B cell (primary cell): ENCODE measurements around the gene NAPEPLD. TPM values are rescaled to one million over a fixed set of nuclear protein-coding genes. Genes with fewer than 3 reads are reported as not detected.

Experiments
- ATAC-seq: fragments of 200-7000 bp; cut with Tn5 transposase; one replicate; pipeline ENCODE4 v1.10.0; 2021; ENCODE audit warnings: low read depth, mild to moderate bottlenecking, moderate number of reproducible peaks, moderate library complexity
- CTCF ChIA-PET: fragments of 350-600 bp; sonication (Branson Sonifier 250); formaldehyde crosslinking; loops from one replicate; lab custom pipeline; 2021; ENCODE audit warnings: antibody characterized with exemption, inconsistent platforms; lab: Charles Lee
- POLR2A ChIA-PET: fragments of 350-600 bp; sonication (Branson Sonifier 250); formaldehyde crosslinking; loops from one replicate; lab custom pipeline; 2021; ENCODE audit warnings: antibody characterized with exemption; lab: Charles Lee
- DNase-seq: peaks from one replicate; pipeline ENCODE4 v3.0.0; 2013
- H2AFZ ChIP-seq: 2 replicates; pipeline ENCODE4 v1.6.1; 2012; ENCODE audit warnings: mild to moderate bottlenecking, low read depth, low read length; ENCODE audit not compliant: insufficient read depth, poor library complexity, severe bottlenecking
- H3K27ac ChIP-seq, 2 donors: 1 replicate in 1 of 2; 2 replicates in 1 of 2; pipeline ENCODE4 v1.5.1; 2012 to 2013; ENCODE audit warnings: low read length in 2 of 2, mild to moderate bottlenecking in 2 of 2, moderate library complexity in 1 of 2
- H3K27me3 ChIP-seq, 4 experiments: fragments of 200-600 bp in 1 of 4; sonication (generic) in 1 of 4; replicated peaks in 1 of 4; 1 replicate in 2 of 4; 2 replicates in 2 of 4; pipeline versions ENCODE4 v1.6.1 to v1.7.0; 2013 to 2016; ENCODE audit warnings: low read length in 3 of 4, mild to moderate bottlenecking in 2 of 4, mixed read lengths in 1 of 4, moderate library complexity in 1 of 4; ENCODE audit not compliant: insufficient read depth in 4 of 4, control insufficient read depth in 3 of 4; ENCODE audit errors: control extremely low read depth in 1 of 4
- H3K36me3 ChIP-seq, 2 experiments: replicated peaks in 1 of 2; 1 replicate in 1 of 2; 2 replicates in 1 of 2; pipeline versions ENCODE4 v1.6.1 to v1.7.1; 2013; ENCODE audit warnings: low read length in 1 of 2; ENCODE audit not compliant: insufficient read depth in 2 of 2, control insufficient read depth in 1 of 2; ENCODE audit errors: control extremely low read depth in 1 of 2, extremely low read depth in 1 of 2
- H3K4me1 ChIP-seq, 2 donors: fragments of 200-600 bp in 1 of 2; sonication (generic) in 1 of 2; 1 replicate in 1 of 2; 2 replicates in 1 of 2; pipeline versions ENCODE4 v1.5.1 to v1.6.1; 2013 to 2017; ENCODE audit warnings: low read length in 2 of 2; ENCODE audit not compliant: control insufficient read depth in 2 of 2, insufficient read depth in 2 of 2
- H3K4me2 ChIP-seq: replicated peaks from 2 replicates; pipeline ENCODE3; 2012; ENCODE audit warnings: mild to moderate bottlenecking, low read depth, low read length; ENCODE audit not compliant: poor library complexity, severe bottlenecking
- H3K4me3 ChIP-seq, 5 experiments: fragments of 200-600 bp in 1 of 5; sonication (generic) in 1 of 5; 1 replicate in 3 of 5; 2 replicates in 2 of 5; pipeline versions ENCODE4 v1.5.1 to v1.7.0; 2011 to 2016; ENCODE audit warnings: low read length in 4 of 5, mild to moderate bottlenecking in 4 of 5, low read depth in 2 of 5, control low read depth in 1 of 5, moderate library complexity in 1 of 5; ENCODE audit not compliant: insufficient read depth in 1 of 5; ENCODE audit errors: control extremely low read depth in 1 of 5, extremely low read depth in 1 of 5
- H3K79me2 ChIP-seq: fragments of 200-600 bp; sonication (generic); one replicate; pipeline ENCODE4 v1.6.0; 2016; ENCODE audit warnings: low read length; ENCODE audit not compliant: control insufficient read depth, insufficient read depth
- H3K9ac ChIP-seq: fragments of 200-600 bp; sonication (generic); 2 replicates; pipeline ENCODE4 v1.6.1; 2017; ENCODE audit warnings: mild to moderate bottlenecking, low read length, moderate library complexity
- H3K9me3 ChIP-seq, 3 donors: one replicate each; pipeline versions ENCODE4 v1.6.1 to v1.7.1; 2013; ENCODE audit warnings: low read length in 2 of 3; ENCODE audit not compliant: control insufficient read depth in 2 of 3, insufficient read depth in 1 of 3; ENCODE audit errors: control extremely low read depth in 1 of 3
- H4K20me1 ChIP-seq: 2 replicates; pipeline ENCODE4 v1.6.0; 2012; ENCODE audit warnings: mild to moderate bottlenecking, low read length; ENCODE audit not compliant: insufficient read depth, control insufficient read depth, poor library complexity, severe bottlenecking
- H3K27ac Mint-ChIP-seq: one replicate; pipeline ENCODE4 v1.8.0; 2021; ENCODE audit warnings: mixed read lengths
- H3K27me3 Mint-ChIP-seq: one replicate; pipeline ENCODE4 v1.8.0; 2021; ENCODE audit warnings: mixed read lengths
- H3K4me1 Mint-ChIP-seq: one replicate; pipeline ENCODE4 v1.8.0; 2021; ENCODE audit warnings: mixed read lengths
- H3K4me3 Mint-ChIP-seq: one replicate; pipeline ENCODE4 v1.8.0; 2021; ENCODE audit warnings: mixed read lengths
- H3K9me3 Mint-ChIP-seq: one replicate; pipeline ENCODE4 v1.8.0; 2022; ENCODE audit warnings: mixed read lengths; ENCODE audit not compliant: insufficient read depth
- EZH2 ChIP-seq: IDR thresholded peaks from 2 replicates; pipeline ENCODE4 v1.6.1; 2012; ENCODE audit warnings: borderline replicate concordance, low read depth, mild to moderate bottlenecking, moderate library complexity, low read length; ENCODE audit not compliant: insufficient read depth, poor library complexity, severe bottlenecking
- WGBS: methylation state at CpG from one replicate; pipeline ENCODE4 v1.1.5; 2013; ENCODE audit warnings: missing lambda C conversion rate; ENCODE audit not compliant: insufficient coverage; 5-methylcytosine and 5-hydroxymethylcytosine counted together
- intact Hi-C: fragments of 100-400 bp; cut with micrococcal nuclease; formaldehyde crosslinking; loops from one replicate; pipeline ENCODE4 v1.10.0; 2022
- polyA plus RNA-seq: library from polyadenylated mRNA; depleted of rRNA; stranded (reverse); fragments of >200 nt; gene quantifications from 2 replicates; pipeline ENCODE4 v1.2.3, GENCODE V29; 2012
- total RNA-seq, 2 donors: library from RNA; stranded (reverse); fragments of 120-200 nt in 1 of 2; gene quantifications; 1 replicate in 1 of 2; 2 replicates in 1 of 2; pipeline versions ENCODE4 v1.2.3 to v1.2.4, GENCODE V29; 2013 to 2022
- TF ChIP-seq, protein P1 (sequence below): fragments of 200-600 bp; IDR thresholded peaks from one replicate; pipeline ENCODE4 v1.8.0; 2022; ENCODE audit warnings: antibody characterized with exemption, mild to moderate bottlenecking

Gene NAPEPLD
- total and polyA plus RNA-seq, 2 donors (not counting 1 experiment from before 2014, with no cell fraction given) = 3.8 to 20.7 TPM

DNA sequence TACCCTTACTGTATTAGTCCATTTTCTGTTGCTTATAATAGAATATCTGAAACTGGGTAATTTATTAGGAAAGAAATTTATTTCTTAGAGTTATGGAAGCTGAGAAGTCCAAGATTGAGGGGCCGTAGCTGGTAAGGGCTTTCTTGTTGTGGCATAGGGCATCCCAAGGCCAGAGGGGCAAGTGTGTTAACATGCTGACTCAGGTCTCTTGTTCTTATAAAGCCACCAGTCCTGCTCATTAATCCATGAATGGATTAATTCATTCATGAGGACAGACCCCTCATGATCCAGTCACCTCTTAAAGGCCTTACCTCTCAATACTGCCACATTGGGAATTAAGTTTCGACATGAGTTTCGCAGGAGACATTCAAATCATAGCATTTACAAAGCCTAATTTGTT lies 71.6 kb downstream of the NAPEPLD start:
- H3K9me3 Mint-ChIP-seq = no peaks in the 10 kb centered on the region
- no peak overlapping the region for H3K4me3 Mint-ChIP-seq
- ChIA-PET POLR2A (no interaction called here), CTCF (no interaction called here)
- no peak overlapping the region for H3K4me2 ChIP-seq
- ATAC-seq (no peak), DNase-seq (no peak)
- intact Hi-C loops = loop anchor here (5.0 kb wide), 1 partner anchor 220 kb away; the partner anchor contains the start of gene PMPCB
- 100% methylated on average over 1 of the region's 3 CpGs for WGBS
- no peaks in the 10 kb centered on the region for H3K27me3 ChIP-seq
- no peak overlapping the region for H2AFZ ChIP-seq
- H3K9me3 ChIP-seq = no peaks in the 10 kb centered on the region
- peaks cover 32% of the 10 kb centered on the region for H3K4me1 Mint-ChIP-seq
- TF ChIP-seq, protein P1, sequence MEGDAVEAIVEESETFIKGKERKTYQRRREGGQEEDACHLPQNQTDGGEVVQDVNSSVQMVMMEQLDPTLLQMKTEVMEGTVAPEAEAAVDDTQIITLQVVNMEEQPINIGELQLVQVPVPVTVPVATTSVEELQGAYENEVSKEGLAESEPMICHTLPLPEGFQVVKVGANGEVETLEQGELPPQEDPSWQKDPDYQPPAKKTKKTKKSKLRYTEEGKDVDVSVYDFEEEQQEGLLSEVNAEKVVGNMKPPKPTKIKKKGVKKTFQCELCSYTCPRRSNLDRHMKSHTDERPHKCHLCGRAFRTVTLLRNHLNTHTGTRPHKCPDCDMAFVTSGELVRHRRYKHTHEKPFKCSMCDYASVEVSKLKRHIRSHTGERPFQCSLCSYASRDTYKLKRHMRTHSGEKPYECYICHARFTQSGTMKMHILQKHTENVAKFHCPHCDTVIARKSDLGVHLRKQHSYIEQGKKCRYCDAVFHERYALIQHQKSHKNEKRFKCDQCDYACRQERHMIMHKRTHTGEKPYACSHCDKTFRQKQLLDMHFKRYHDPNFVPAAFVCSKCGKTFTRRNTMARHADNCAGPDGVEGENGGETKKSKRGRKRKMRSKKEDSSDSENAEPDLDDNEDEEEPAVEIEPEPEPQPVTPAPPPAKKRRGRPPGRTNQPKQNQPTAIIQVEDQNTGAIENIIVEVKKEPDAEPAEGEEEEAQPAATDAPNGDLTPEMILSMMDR = no peak
- no peak for TF ChIP-seq EZH2
- H4K20me1 ChIP-seq = no peaks in the 10 kb centered on the region
- H3K27ac ChIP-seq = no peak overlapping the region
- peaks cover 50% of the 10 kb centered on the region for H3K79me2 ChIP-seq
- H3K4me1 ChIP-seq = peaks cover 13 to 24% of the 10 kb centered on the region in 2 donors
- no peak overlapping the region for H3K9ac ChIP-seq
- H3K36me3 ChIP-seq = no peaks in the 10 kb centered on the region
- no peaks in the 10 kb centered on the region for H3K27me3 Mint-ChIP-seq
- H3K4me3 ChIP-seq = no peak overlapping the region
- H3K27ac Mint-ChIP-seq = no peak overlapping the region

GRCh38 chr7:103076764-103077163 lies 72.1 kb downstream of the NAPEPLD start:
- peaks cover 48% of the 10 kb centered on the region for H3K79me2 ChIP-seq
- Mint-ChIP-seq H3K4me1 (peaks cover 32% of the 10 kb centered on the region), H3K9me3 (no peaks in the 10 kb centered on the region), H3K27me3 (no peaks in the 10 kb centered on the region), H3K4me3 (no peak overlapping the region), H3K27ac (no peak overlapping the region)
- peaks cover 13 to 24% of the 10 kb centered on the region in 2 donors for H3K4me1 ChIP-seq
- no peak overlapping the region for H3K9ac ChIP-seq
- TF ChIP-seq, protein P1 = no peak
- no peak for TF ChIP-seq EZH2
- H3K4me2 ChIP-seq = no peak overlapping the region
- intact Hi-C loops = loop anchor here (5.0 kb wide), 1 partner anchor 221 kb away; the partner anchor contains the start of gene PMPCB
- no peaks in the 10 kb centered on the region for H4K20me1 ChIP-seq
- no peak overlapping the region for H3K27ac ChIP-seq
- H3K27me3 ChIP-seq = no peaks in the 10 kb centered on the region
- POLR2A ChIA-PET = no interaction called here
- WGBS = 96% methylated on average over 5 of the region's 7 CpGs
- DNase-seq (no peak), ATAC-seq (no peak)
- no peaks in the 10 kb centered on the region for H3K9me3 ChIP-seq
- H3K4me3 ChIP-seq = no peak overlapping the region
- CTCF ChIA-PET = no interaction called here
- no peak overlapping the region for H2AFZ ChIP-seq
- H3K36me3 ChIP-seq = no peaks in the 10 kb centered on the region
